Ovary (tissue), 9 donors: ENCODE results near the gene RFX3. TPM values are rescaled to one million over a fixed set of nuclear protein-coding genes. Genes with fewer than 3 reads are reported as not detected.

Experiments
- DNase-seq, 5 donors: peaks; one replicate each; pipeline ENCODE4 v3.0.0-alpha.2; 2019 to 2020
- H3K27ac ChIP-seq, 2 donors: fragments of 200-600 bp; one replicate each; pipeline versions ENCODE4 v1.5.1 to v1.8.0; 2019 to 2022
- H3K27me3 ChIP-seq: fragments of 200-600 bp; one replicate; pipeline ENCODE4 v1.8.0; 2022
- H3K36me3 ChIP-seq: fragments of 200-600 bp; sonication (generic); one replicate; pipeline ENCODE4 v1.5.1; 2019
- H3K4me1 ChIP-seq: one replicate; pipeline ENCODE4 v1.8.1; 2013; ENCODE audit warnings: mild to moderate bottlenecking, moderate library complexity; ENCODE audit not compliant: insufficient read depth
- H3K4me3 ChIP-seq: fragments of 200-600 bp; sonication (generic); one replicate; pipeline ENCODE4 v1.5.1; 2017
- H3K9me3 ChIP-seq, 2 donors: fragments of 200-600 bp in 1 of 2; sonication (generic) in 1 of 2; one replicate each; pipeline versions ENCODE4 v1.5.1 to v1.8.1; 2013 to 2019; ENCODE audit warnings: mild to moderate bottlenecking in 1 of 2, moderate library complexity in 1 of 2
- EP300 ChIP-seq: sonication (generic); formaldehyde crosslinking; IDR thresholded peaks from one replicate; pipeline ENCODE4 v1.6.1; 2017; ENCODE audit warnings: antibody characterized with exemption
- POLR2A ChIP-seq: fragments of 450-650 bp; IDR thresholded peaks from one replicate; pipeline ENCODE4 v1.6.1; 2017; ENCODE audit warnings: antibody characterized with exemption, mild to moderate bottlenecking, moderate library complexity
- WGBS, 3 donors: extraction: QIAGEN DNeasy Blood & Tissue Kit in 1 of 3; methylation state at CpG; one replicate each; pipeline versions ENCODE4 v1.1.5 to v1.1.7; 2013 to 2017; 5-methylcytosine and 5-hydroxymethylcytosine counted together
- intact Hi-C, 4 donors: fragments of 100-400 bp; cut with DNase I; formaldehyde crosslinking; loops; one replicate each; pipeline versions ENCODE4 v1.11.0 to v1.15.1; 2022 to 2023
- polyA plus RNA-seq, 2 donors: library from polyadenylated mRNA; stranded (reverse); fragments of 200-250 nt in 1 of 2; fragments of 350-450 nt in 1 of 2; fragmentation: Illumina TruSeq in 1 of 2; extraction: RNeasy Lipid Tissue Mini Kit (QIAGEN cat#74804) in 1 of 2; gene quantifications; one replicate each; pipeline ENCODE4 v1.2.3, GENCODE V29; 2013 to 2014
- total RNA-seq, 7 donors: library from RNA; depleted of rRNA in 2 of 7; stranded (reverse); fragments of >200 nt in 2 of 7; fragmentation: NEBNext Ultra II Directional in 3 of 7; extraction: Animal tissue kit (Norgen Biotek cat#: 25700) in 3 of 7; gene quantifications; one replicate each; pipeline versions ENCODE4 v1.1.0 to v1.2.4, GENCODE V29; 2016 to 2023
- TF ChIP-seq, protein P1 (sequence below), 3 donors: fragments of 450-650 bp in 2 of 3; fragments of 200-600 bp in 1 of 3; IDR thresholded peaks; one replicate each; pipeline versions ENCODE4 v1.5.1 to v1.8.0; 2016 to 2022; ENCODE audit warnings: antibody characterized with exemption in 3 of 3, mild to moderate bottlenecking in 1 of 3
- donor health status: DM: no; HTN: no; CAD: no; lungs with moderate emphysema.
- donor health status: DM: no; HTN: no; CAD: no.
- donor health status: Bipolar disorder and iron deficiency.
- donor health status: DM: yes; HTN: yes; CAD: no.
- donor health status: DM: no; HTN: no; CAD: no.
- donor health status: DM: yes; HTN: yes; CAD: no.

RFX3 gene
- total and polyA plus RNA-seq, 9 donors, result 2.6 to 22.7 (median 15.4) TPM

DNA sequence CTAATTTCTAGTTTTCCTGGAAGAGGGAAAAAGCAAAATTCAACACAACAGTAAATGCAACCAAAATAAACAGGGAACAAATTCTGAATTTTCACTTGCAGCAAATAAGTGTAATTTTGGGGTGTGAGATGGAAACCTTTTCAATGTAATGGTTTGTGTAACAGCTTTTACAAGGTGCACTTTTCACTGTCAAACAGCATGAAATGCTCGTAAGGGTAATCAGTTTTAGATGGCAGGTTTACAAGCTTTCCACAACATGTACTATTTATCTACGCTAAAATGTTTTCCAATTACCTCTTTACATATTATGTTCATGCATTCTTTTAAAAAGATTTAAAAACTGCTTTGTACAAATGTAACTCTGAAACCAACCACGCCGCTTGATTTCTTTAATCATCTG is 115.3 kb downstream of the RFX3 start:
- 81 to 96% (median 94%) methylated on average over 4 of the region's 4 CpGs for WGBS, 3 donors
- Histone ChIP-seq H3K9me3 (no peaks in the 10 kb centered on the region), H3K36me3 (no peaks in the 10 kb centered on the region), H3K27me3 (no peaks in the 10 kb centered on the region), H3K4me1 (no peaks in the 10 kb centered on the region), H3K4me3 (no peak overlapping the region), H3K27ac (no peak overlapping the region)
- intact Hi-C loops, result no loop called here
- DNase-seq, result no peak
- TF ChIP-seq, protein P1, sequence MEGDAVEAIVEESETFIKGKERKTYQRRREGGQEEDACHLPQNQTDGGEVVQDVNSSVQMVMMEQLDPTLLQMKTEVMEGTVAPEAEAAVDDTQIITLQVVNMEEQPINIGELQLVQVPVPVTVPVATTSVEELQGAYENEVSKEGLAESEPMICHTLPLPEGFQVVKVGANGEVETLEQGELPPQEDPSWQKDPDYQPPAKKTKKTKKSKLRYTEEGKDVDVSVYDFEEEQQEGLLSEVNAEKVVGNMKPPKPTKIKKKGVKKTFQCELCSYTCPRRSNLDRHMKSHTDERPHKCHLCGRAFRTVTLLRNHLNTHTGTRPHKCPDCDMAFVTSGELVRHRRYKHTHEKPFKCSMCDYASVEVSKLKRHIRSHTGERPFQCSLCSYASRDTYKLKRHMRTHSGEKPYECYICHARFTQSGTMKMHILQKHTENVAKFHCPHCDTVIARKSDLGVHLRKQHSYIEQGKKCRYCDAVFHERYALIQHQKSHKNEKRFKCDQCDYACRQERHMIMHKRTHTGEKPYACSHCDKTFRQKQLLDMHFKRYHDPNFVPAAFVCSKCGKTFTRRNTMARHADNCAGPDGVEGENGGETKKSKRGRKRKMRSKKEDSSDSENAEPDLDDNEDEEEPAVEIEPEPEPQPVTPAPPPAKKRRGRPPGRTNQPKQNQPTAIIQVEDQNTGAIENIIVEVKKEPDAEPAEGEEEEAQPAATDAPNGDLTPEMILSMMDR (IDR thresholded peaks at IDR 0.05), result no peak
- TF ChIP-seq POLR2A, result no peak
- no peak for TF ChIP-seq EP300

DNA sequence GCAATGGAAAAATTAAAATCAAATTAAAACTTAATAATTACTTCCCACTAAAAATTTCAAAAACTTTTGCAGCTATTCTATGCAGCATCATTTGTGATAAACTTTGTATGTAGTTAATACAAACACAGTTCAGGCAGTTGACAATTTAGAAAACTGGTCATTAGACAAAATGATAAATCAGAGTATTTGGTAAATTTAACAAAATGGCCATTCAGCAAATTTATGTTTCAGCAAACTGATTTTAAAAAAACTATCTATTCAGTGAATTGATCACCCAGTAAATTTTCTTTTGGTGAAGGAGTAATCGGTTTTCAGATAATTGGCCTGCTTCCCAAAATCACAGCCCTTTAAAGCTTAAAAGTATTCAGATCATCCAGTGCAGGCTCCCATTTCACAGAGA is 116.3 kb downstream of the RFX3 start:
- H3K4me1 ChIP-seq, result no peaks in the 10 kb centered on the region
- H3K4me3 ChIP-seq, result no peak overlapping the region
- no peak for DNase-seq
- no peaks in the 10 kb centered on the region for H3K27me3 ChIP-seq
- no peaks in the 10 kb centered on the region for H3K36me3 ChIP-seq
- intact Hi-C loops, result no loop called here
- TF ChIP-seq EP300, result no peak
- no peak for TF ChIP-seq POLR2A
- TF ChIP-seq, protein P1 (IDR thresholded peaks at IDR 0.05), result no peak
- 86 to 90% (median 88%) methylated on average over 1 of the region's 1 CpG for WGBS, 3 donors
- H3K9me3 ChIP-seq, result no peaks in the 10 kb centered on the region
- H3K27ac ChIP-seq, result no peak overlapping the region

DNA sequence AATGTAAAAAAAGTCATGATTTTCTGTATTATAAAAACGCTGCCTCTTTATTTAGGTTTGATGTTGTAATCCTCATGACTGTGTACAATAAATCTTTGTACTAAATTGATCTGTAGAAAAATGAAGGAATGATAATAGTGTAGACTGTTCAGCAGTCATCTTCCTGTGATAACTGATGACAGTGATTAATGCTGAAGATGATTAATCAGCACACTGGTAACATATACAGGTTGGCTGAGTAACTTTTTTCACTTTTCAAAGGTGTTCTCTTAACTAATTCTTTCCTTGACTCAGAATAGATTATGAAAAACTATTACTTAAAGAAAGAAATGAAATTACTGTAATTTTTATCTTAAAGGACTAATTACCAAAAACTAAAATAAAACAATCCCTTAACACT is 122.5 kb downstream of the RFX3 start:
- Histone ChIP-seq H3K36me3 (no peaks in the 10 kb centered on the region), H3K27me3 (no peaks in the 10 kb centered on the region), H3K27ac (no peak overlapping the region), H3K9me3 (no peaks in the 10 kb centered on the region), H3K4me3 (no peak overlapping the region), H3K4me1 (no peaks in the 10 kb centered on the region)
- intact Hi-C loops, result no loop called here
- 71 to 81% (median 72%) methylated on average over 1 of the region's 1 CpG for WGBS, 3 donors
- DNase-seq, result no peak
- no peak for TF ChIP-seq EP300
- no peak for TF ChIP-seq POLR2A
- TF ChIP-seq, protein P1 (IDR thresholded peaks at IDR 0.05), result no peak

DNA sequence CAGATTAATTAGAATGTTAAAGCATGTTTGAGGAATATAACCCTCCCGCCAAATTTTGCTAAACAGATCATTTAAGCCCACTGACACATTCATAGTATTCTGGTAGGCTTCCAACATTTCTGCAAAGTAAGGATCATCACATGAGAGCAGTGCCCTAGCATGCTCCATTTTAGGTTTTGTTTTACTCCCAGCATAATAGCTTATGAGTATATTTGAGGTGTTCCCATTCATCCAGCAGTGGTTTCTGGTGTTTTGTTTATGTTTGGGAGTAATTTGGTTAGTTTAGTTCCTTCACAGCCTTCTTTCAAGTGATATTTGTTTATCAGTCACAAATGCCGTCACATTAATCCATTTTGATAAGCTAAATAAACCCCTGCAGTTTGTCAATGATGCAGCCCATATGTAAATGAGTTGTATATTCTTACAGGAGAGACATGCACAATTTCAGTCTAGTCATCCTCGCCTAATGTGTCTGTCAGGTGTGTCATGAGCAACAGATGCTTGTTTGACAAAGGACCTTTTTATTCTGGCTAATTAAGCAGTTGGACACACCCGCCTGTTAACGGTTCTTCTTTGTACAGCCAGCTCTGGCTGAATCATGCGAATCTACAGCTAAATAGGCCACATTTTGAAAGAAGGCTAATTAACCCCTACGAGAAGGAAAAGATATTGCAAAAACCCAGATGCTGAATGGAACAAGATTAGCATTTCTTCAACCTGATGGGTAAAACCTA is 124.4 kb downstream of the RFX3 start:
- 81 to 88% (median 86%) methylated on average over 7 of the region's 7 CpGs for WGBS, 3 donors
- Histone ChIP-seq H3K36me3 (no peaks in the 10 kb centered on the region), H3K4me3 (no peak overlapping the region), H3K4me1 (no peaks in the 10 kb centered on the region), H3K9me3 (no peaks in the 10 kb centered on the region), H3K27ac (no peak overlapping the region), H3K27me3 (no peaks in the 10 kb centered on the region)
- TF ChIP-seq, protein P1 (IDR thresholded peaks at IDR 0.05), result no peak
- TF ChIP-seq EP300 (no peak), POLR2A (no peak)
- intact Hi-C loops, result no loop called here
- no peak for DNase-seq
